Midbrain (tissue), 1 donor: Measurements from ENCODE around the gene AGBL1.
A peak's percentile ranks its signal among the peaks of the same experiment; 100 is the strongest.

Experiments used
- DNase-seq: peaks from one replicate; lab custom pipeline; 2025; lab: John Stamatoyannopoulos, UW

The AGBL1 gene

DNA sequence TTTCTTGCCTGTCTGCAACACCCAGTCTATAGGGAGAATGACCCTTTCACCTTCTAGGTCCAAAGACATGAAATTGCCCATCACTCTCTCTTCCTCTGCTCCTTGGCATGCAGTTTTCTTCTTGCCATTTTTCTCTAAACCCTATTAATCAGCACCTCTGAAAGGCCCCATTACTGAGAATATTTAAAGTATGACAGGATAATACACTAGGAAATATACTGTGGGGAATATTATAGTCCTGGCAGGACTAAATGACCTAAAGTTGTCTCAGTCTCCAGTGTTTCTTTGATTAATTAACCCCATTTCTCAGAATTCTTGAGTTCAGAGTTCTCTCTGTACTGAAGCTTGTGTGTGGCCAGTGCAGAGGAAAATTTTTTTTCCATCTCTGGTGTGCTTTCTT is 730.7 kb downstream of the AGBL1 start:
- DNase-seq = no peak

DNA sequence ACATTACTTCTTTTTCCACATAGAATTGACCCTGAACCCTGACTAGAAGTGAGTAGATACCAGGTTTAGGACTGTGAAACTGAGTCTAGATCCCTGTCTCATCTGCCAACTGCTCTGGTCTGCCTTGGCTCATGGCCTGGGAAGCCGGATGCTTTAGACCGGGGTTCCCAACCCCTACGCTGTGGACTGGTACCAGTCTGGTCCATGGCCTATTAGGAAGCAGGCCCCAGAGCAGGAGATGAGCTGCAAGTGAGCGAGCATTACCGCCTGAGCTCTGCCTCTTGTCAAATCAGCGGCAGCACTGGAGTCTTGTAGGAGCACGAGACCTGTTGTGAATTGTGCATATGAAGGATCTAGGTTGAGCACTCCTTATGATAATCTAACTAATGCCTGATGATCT is 734.2 kb downstream of the AGBL1 start:
- no peak for DNase-seq

DNA sequence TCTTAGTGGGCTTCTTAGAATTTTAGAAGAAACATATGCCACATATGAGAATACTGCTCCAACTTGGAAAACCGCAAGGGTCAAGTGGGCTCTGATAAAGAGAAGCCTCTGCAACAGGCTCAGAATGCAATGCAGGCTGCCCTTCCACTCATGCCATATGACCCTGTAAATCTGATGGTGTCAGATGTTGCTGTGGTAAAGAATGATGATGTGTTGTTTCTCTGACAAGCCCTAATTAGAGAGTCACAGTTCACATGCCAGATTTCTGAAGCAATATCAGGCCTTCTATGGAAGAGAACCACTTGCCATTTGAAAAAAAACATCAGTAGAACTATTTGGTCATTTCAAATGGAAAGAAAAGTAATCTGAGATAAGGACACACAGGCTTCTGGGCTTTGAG is 749.6 kb downstream of the AGBL1 start:
- no peak for DNase-seq

DNA sequence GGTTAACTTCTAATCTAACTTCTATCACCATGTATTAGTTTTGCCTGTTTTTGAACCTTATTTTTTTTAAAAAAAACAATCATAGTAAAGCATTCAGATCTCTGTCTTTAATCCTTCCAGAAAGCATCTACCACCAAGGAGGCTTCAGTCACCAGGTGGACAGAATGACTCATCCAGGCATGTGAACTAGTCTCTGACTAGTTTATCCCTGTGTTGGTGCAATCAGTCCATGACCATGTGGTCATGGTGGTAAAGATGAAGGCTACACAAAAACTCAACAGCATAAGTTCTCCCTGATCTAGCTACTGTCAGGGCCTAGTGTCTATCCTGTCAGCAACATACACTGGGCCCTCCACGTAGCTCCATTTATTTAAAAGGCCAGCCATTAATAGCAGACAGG is 750.6 kb downstream of the AGBL1 start:
- DNase-seq = no peak

GRCh38 chr15:86833595-86833994 is 753.9 kb downstream of the AGBL1 start:
- DNase-seq = no peak

GRCh38 chr15:86834115-86834863 is 754.6 kb downstream of the AGBL1 start:
- no peak for DNase-seq

GRCh38 chr15:86837294-86838061 is 757.8 kb downstream of the AGBL1 start:
- no peak for DNase-seq

GRCh38 chr15:86839502-86839901 is 759.8 kb downstream of the AGBL1 start:
- no peak for DNase-seq

DNA sequence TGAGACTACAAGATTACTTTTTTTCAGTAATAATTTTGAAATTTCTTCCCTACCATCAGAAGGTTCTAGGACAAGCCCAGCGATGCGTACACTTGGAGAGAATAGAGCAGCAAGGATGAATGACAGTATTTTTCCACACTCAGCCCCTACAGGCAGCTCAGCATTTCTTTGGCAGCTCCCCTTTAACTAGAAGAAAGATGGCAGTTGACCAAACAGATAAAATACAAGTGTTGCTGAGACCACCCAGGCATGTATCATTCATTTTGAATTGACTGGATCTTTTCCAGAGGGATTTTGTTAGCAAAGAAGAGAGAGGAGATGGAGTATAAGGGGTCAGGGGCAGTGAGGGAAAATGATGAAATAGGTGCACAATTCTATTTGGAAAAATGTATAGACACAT is 761.3 kb downstream of the AGBL1 start:
- no peak for DNase-seq

GRCh38 chr15:86842199-86842598 is 762.5 kb downstream of the AGBL1 start:
- DNase-seq = no peak

DNA sequence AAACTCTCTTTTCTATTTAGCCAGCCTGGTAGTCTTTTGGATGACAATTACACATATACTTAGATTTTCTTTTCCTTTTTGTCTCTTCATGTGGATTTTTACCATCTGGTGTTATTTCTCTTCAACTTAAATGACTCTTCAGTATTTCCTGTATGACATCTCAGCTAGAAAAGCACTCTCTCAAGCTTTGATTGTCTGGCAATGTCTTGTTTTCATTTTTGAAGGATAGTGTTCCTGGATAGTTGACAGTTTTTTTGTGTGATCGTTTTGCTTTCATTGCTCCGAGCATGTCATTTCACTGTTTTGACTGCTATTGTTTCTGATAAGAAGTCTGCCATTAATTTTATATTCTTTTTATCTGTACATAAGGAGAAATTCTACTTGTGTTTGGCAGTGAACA is 766.4 kb downstream of the AGBL1 start:
- DNase-seq = no peak

DNA sequence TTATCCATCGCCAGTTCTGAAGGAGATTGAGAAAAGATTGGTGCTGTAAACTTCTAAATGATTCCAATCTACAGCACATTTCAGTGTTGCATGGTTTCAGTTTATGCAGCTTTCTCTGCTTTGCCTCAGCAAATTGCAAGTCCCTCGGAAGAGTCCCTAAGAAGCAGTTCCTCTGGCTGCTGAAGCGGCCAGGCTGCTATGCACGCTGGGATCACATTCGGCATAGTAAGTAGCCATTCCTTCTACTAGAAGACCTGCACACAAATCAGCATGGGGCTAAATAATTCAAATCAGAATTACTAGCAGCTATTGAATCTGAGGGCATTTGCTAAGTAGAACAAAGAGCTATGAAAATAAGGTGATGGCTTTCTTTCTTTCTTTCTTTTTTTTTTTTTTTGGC is 769.5 kb downstream of the AGBL1 start:
- DNase-seq = no peak

- peak; percentile 6 for DNase-seq
Observed at GRCh38 chr15:86849558-86850285, 770.1 kb downstream of the AGBL1 start.

DNA sequence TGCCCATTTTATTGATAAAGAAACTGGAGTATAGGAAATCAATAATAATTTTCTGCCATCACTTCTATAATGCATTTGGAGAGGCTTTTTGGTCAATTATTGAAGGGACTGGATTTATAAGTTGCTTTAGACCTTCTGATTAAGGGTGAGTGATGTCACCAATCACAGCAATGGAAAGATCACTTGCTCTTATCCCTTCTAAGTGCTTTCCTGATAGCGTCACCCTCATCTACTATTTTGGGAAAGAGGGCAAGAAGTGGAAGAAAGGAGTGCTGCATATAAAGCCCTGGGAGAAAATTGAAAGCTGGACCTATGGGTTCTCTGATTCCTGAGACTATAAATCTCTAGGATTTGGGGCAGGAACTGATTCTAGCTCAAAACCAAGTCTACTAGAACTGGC is 771.3 kb downstream of the AGBL1 start:
- DNase-seq = no peak

DNA sequence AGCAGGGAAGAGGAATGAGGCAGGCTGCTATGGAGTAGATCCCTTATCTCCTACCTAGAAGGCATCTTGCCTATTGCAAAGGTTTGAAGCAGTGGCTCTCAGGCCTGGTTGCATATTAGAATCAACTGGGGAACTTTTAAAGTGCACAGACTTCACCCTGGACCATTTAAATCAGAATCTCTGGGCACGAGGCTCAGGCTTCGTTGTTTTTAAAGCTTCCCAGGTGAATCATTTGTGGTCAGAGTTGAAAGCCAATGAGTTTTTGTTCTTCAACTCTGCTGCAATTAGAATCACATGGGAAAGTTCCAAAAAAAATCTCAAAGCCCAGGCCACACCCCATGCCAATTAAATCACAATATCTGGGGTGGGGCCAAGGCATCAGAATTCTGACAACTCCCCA is 773.1 kb downstream of the AGBL1 start:
- no peak for DNase-seq

DNA sequence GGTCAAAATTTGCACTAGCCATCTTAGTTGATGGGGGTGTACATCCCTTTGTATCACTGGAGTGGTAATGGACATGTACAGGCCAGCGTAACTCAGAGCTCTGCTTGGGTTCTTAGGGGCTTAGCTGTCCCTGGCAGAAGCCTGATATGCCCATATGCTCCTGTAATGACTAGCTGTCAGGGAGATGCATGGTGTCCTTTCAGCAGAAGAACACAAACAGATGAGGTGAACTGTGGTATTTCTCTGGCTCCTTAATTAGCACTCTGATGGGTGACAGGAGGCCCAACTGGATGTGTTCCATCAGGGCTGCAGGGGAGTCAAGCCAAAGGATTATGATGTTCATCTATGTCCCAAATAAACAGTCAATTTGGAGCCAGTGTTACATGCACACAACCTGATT is 774.5 kb downstream of the AGBL1 start:
- DNase-seq = no peak

GRCh38 chr15:86855307-86856291 is 775.9 kb downstream of the AGBL1 start:
- no peak for DNase-seq

- no peak for DNase-seq
Observed at GRCh38 chr15:86857701-86858100, 778.0 kb downstream of the AGBL1 start.

DNA sequence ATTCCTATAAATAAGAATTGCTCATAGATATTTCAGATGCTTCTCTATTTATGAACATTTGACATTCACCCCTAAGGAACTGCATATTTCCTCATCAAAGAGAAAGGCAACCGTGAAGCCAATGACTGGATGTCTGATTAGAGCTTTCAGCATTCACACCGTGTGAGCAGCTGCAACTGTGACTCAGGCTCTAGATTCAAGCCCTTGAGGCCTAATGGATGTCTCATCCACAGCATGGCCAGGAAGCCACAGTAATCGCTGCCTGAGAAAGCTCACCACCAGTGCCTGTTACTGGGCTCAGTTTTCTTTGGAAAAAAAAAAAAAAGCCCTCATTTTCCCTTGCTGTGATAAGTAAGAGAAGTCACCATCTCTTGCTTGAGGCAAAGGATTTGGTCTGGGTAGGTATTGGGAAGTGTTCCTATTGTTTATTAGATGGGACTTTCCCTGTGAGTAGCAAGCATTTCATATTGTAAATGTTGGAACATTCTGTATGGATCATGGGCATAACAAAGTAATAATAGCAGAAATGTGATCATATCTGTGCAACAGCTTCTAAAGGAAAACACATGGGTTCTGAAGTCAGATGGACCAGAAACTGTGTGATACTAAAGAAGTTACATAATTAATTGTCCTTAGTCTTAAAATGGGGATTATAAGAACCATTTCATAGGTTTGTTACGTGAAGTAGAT is 783.7 kb downstream of the AGBL1 start:
- DNase-seq = no peak

- DNase-seq = no peak
Observed at GRCh38 chr15:86865920-86866319, 786.2 kb downstream of the AGBL1 start.

DNA sequence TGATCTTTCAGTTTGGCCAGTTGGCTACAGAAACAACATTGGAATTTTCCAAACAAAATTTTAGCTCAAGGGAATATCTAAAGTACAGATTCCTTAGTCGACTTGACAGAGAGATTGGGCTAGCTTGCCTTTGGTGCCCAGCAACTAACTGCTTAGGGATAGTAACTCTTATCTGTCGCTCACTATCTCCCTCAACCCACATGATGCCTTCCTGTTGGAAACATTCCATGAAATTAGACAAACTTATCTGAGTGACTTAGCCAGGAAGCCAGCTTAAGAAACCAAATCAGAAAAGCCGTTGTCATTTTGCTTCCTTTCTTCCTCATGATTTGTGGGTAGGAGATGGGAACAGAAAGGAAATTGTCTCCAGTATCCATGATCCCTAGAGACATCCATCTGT is 791.2 kb downstream of the AGBL1 start:
- no peak for DNase-seq
